Fibroblast of mammary gland (primary cell): Measurements from ENCODE around the gene OXSR1.

Experiments used
- DNase-seq: peaks from one replicate; pipeline ENCODE4 v3.0.0-alpha.2; 2010; ENCODE audit warnings: low read depth
- H3K4me3 ChIP-seq: 2 replicates; pipeline ENCODE4 v1.5.1; 2011; ENCODE audit warnings: low read depth, mild to moderate bottlenecking, low read length, moderate library complexity; ENCODE audit not compliant: control insufficient read depth
- TF ChIP-seq, protein P1 (sequence below): conservative IDR thresholded peaks from 2 replicates; pipeline ENCODE4 v1.5.1; 2011; ENCODE audit warnings: low read depth, low read length, inconsistent platforms; ENCODE audit not compliant: control insufficient read depth, insufficient read depth

OXSR1 gene

DNA sequence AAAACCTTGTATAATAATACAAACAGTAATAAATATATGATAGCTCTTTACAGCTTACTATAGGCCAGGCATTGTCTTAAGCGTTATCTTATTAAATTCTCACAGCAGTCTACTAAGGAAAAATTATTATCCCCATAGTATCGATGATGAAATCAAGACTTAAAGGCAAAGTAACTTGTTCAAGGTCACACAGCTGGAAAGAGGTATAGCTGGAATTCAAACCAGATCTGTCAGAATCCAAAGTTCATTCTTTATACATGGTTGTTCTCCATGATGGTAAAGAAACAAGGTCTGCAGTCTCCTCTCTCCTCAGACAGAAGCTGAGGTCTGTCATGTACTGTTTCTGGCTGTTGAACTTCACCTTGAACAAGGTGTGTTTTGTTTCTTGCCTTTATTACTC, 84.9 kb downstream of the OXSR1 start:
- no peak overlapping the region for H3K4me3 ChIP-seq
- TF ChIP-seq, protein P1, sequence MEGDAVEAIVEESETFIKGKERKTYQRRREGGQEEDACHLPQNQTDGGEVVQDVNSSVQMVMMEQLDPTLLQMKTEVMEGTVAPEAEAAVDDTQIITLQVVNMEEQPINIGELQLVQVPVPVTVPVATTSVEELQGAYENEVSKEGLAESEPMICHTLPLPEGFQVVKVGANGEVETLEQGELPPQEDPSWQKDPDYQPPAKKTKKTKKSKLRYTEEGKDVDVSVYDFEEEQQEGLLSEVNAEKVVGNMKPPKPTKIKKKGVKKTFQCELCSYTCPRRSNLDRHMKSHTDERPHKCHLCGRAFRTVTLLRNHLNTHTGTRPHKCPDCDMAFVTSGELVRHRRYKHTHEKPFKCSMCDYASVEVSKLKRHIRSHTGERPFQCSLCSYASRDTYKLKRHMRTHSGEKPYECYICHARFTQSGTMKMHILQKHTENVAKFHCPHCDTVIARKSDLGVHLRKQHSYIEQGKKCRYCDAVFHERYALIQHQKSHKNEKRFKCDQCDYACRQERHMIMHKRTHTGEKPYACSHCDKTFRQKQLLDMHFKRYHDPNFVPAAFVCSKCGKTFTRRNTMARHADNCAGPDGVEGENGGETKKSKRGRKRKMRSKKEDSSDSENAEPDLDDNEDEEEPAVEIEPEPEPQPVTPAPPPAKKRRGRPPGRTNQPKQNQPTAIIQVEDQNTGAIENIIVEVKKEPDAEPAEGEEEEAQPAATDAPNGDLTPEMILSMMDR = no peak
- no peak for DNase-seq

DNA sequence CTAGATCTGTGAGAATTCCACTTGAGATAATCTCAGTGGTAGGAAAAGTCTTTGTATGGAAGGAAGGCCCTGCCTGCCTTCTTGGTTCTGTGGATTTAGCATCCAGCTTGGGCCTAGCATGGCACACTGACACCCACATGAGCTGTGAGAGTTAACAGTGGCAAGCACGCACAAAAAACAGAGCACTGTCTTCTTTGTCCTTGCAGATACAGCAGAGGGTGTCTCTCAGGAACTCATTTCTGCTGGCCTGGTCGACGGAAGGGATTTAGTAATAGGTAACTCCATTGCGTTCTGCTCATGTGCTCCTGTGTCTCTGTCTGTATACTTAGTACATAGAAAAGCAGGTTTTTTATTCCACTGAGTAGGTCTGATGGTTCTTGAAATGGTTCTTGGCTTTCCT, 85.9 kb downstream of the OXSR1 start:
- no peak for DNase-seq
- TF ChIP-seq, protein P1 = no peak
- no peak overlapping the region for H3K4me3 ChIP-seq

DNA sequence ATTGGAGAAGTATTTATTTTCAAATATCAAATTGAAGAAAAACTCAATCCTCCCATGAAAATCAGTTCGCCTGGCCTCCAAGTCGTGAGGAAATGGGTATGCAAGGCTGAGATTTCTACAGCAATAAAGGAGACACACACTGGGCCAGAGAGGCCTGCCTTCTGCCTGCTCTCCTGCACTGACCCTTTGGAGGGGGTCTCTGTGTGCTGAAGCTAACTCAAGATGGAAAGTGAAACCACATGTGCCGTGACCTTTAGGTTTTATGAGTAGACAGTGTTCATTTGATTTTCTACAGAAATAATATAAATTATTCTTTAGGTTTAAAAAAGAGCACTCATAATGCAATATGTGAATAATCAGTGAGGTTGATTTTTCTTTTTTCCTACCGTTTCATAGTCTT, 88.4 kb downstream of the OXSR1 start:
- TF ChIP-seq, protein P1 = no peak
- DNase-seq = no peak
- no peak overlapping the region for H3K4me3 ChIP-seq

DNA sequence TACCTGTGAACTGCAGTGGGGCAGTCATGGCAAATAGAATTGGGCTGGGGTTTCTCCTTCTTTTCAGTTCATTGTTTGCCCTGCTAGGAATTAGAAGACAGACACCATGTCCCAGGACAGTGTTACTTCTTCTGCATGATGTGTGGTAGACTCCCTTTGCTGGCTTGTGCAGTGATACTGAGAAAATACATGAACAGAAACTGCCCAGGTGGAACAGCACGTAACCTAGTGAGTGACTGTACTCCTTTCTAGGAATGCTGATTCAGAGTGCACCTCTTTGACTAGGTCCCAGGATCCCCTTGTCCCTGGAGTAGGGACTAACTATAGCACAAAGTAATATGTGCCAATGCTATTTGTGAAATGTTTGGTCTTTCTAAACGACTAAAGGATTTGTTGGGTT, 89.5 kb downstream of the OXSR1 start:
- H3K4me3 ChIP-seq = no peak overlapping the region
- DNase-seq = no peak
- TF ChIP-seq, protein P1 = no peak

DNA sequence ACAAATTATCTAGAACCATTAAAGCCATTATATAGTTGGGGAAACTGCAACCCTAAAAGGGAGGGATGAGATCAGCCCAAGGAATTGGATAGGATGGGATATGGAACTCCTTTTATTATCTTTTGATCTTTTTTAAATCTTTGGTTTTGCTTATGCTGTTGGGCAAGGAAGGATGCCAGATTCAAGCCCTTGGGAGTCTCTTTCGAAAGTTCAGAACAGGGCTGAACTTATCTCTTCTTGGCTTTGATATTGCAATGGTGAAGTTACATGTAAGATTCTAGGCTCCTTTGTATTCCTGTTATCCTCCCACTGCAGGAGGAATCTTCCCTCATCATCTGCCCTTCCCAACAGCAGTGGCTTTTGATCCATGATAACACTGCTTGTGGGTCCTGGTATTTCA, 90.3 kb downstream of the OXSR1 start:
- H3K4me3 ChIP-seq = no peak overlapping the region
- DNase-seq = peak; percentile 54
- TF ChIP-seq, protein P1 = no peak

DNA sequence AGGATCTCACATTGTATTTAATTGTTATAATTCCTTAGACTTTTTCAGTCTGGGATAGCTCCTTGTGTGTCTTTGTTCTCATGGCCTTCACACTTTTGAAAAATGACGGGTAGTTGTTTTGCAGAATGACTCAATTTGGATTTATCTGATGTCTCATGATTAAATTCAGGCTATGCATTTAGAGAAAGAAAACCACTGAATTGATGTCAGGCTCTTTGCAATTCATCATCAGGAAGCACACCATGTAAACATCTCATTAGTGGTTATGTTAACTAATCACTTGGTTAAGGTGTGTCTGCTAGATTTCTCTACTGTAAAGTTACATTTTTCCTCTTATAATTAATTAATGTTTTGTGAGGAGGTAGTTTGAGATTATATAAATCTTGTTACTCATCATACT, 92.2 kb downstream of the OXSR1 start:
- peak; percentile 8 for DNase-seq
- TF ChIP-seq, protein P1 = no peak

DNA sequence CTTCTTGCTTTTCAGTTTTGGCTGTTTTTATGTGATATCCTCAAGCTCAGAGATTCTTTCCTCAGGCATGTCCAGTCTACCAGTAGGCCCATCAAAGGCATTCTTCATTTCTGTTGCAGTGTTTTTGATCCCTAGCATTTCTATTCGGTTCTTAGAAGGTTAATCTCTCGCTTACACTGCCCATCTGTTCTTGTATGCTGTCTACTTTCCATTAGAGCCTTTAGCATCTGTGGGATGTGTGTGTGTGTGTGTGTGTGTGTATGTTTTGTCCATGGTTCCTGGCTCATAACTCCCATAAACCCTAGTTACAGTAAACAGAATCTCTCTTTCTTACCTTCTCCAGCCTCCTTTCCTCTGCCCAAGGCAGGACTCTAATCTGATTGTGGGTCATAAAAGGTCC, 95.1 kb downstream of the OXSR1 start:
- DNase-seq = no peak
- TF ChIP-seq, protein P1 = no peak
- H3K4me3 ChIP-seq = no peak overlapping the region

More for the DNA sequence above, 92.2 kb downstream of the OXSR1 start:
- no peak overlapping the region for H3K4me3 ChIP-seq
